Aorta (tissue), 5 donors: ENCODE results near the gene NAXE. TPM values are rescaled to one million over a fixed set of nuclear protein-coding genes. Genes with fewer than 3 reads are reported as not detected.

Experiments
- ATAC-seq: fragments of 200-7000 bp; cut with Tn5 transposase; one replicate; pipeline ENCODE4 v1.9.1; 2022; ENCODE audit warnings: moderate library complexity; ENCODE audit not compliant: low FRiP score
- DNase-seq, 2 donors: peaks; one replicate each; pipeline ENCODE4 v3.0.0-alpha.2; 2020
- H3K27ac ChIP-seq, 2 donors: one replicate each; pipeline ENCODE4 v1.5.1; 2013; ENCODE audit warnings: low read length in 2 of 2, mild to moderate bottlenecking in 2 of 2, moderate library complexity in 2 of 2, control low read depth in 1 of 2, inconsistent platforms in 1 of 2, low read depth in 1 of 2
- H3K27me3 ChIP-seq, 2 donors: one replicate each; pipeline ENCODE4 v1.6.1; 2013; ENCODE audit warnings: control low read depth in 1 of 2, low read length in 1 of 2, mild to moderate bottlenecking in 1 of 2, moderate library complexity in 1 of 2; ENCODE audit not compliant: insufficient read depth in 2 of 2, control insufficient read depth in 1 of 2
- H3K36me3 ChIP-seq, 2 donors: one replicate each; pipeline ENCODE4 v1.6.1; 2013; ENCODE audit warnings: control low read depth in 1 of 2, low read length in 1 of 2, mild to moderate bottlenecking in 1 of 2; ENCODE audit not compliant: insufficient read depth in 2 of 2, control insufficient read depth in 1 of 2
- H3K4me1 ChIP-seq, 2 donors: one replicate each; pipeline ENCODE4 v1.6.1; 2013; ENCODE audit warnings: low read length in 2 of 2, control low read depth in 1 of 2, mild to moderate bottlenecking in 1 of 2, moderate library complexity in 1 of 2; ENCODE audit not compliant: insufficient read depth in 2 of 2, control insufficient read depth in 1 of 2
- H3K4me3 ChIP-seq, 2 donors: one replicate each; pipeline ENCODE4 v1.5.1; 2013; ENCODE audit warnings: low read length in 2 of 2, control low read depth in 1 of 2, mild to moderate bottlenecking in 1 of 2
- H3K9me3 ChIP-seq: one replicate; pipeline ENCODE4 v1.6.1; 2013; ENCODE audit warnings: mild to moderate bottlenecking, low read length; ENCODE audit not compliant: control insufficient read depth
- WGBS, 2 donors: extraction: QIAGEN DNeasy Blood & Tissue Kit; methylation state at CpG; one replicate each; pipeline ENCODE4 v1.1.7; 2013; 5-methylcytosine and 5-hydroxymethylcytosine counted together
- intact Hi-C, 2 donors: fragments of 100-400 bp; cut with DNase I; formaldehyde crosslinking; loops; one replicate each; pipeline versions ENCODE4 v1.14.2 to v1.15.0; 2022
- polyA plus RNA-seq, 2 donors: library from polyadenylated mRNA; stranded (reverse); fragments of 200-250 nt; gene quantifications; one replicate each; pipeline ENCODE4 v1.2.3, GENCODE V29; 2013
- total RNA-seq, 2 donors: library from RNA; stranded (reverse); fragmentation: NEBNext Ultra II Directional; extraction: Animal tissue kit (Norgen Biotek cat#: 25700); gene quantifications; one replicate each; pipeline ENCODE4 v1.2.1, GENCODE V29; 2021
- donor health status: healthy with polysubstance abuse.
- donor health status: Bipolar disorder and iron deficiency.
- donor health status: DM: no; HTN: no; CAD: no.
- donor health status: DM: no; HTN: no; CAD: no.
- donor health status: DM: yes; HTN: yes; CAD: no.

Gene NAXE
- total and polyA plus RNA-seq, 4 donors: 41.5 to 69.4 (median 56.8) TPM

GRCh38 chr1:156577550-156577949 is 14.0 kb upstream of the NAXE start:
- intact Hi-C loops: no loop called here
- H3K4me1 ChIP-seq: no peaks in the 10 kb centered on the region
- ATAC-seq (no peak), DNase-seq (peak in 1 of 2 donors; percentile 34)
- 90 to 92% methylated on average over 3 of the region's 3 CpGs for WGBS, 2 donors
- no peaks in the 10 kb centered on the region for H3K27me3 ChIP-seq
- H3K4me3 ChIP-seq: no peak overlapping the region
- H3K9me3 ChIP-seq: no peaks in the 10 kb centered on the region
- no peaks in the 10 kb centered on the region for H3K36me3 ChIP-seq
- no peak overlapping the region for H3K27ac ChIP-seq

GRCh38 chr1:156578055-156578454 is 13.5 kb upstream of the NAXE start:
- 51 to 55% methylated on average over 6 to 7 of the region's 7 CpGs for WGBS, 2 donors
- Histone ChIP-seq H3K27me3 (no peaks in the 10 kb centered on the region), H3K4me3 (no peak overlapping the region), H3K9me3 (no peaks in the 10 kb centered on the region), H3K36me3 (no peaks in the 10 kb centered on the region), H3K27ac (no peak overlapping the region), H3K4me1 (no peaks in the 10 kb centered on the region)
- intact Hi-C loops: no loop called here
- ATAC-seq (no peak), DNase-seq (no peak)

- ATAC-seq (no peak), DNase-seq (peak in 1 of 2 donors; percentile 10)
- no peak within 1 kb of the TSS for H3K27ac ChIP-seq
- no peaks in the 10 kb centered on the region for H3K36me3 ChIP-seq
- no peak within 1 kb of the TSS for H3K4me3 ChIP-seq
- H3K4me1 ChIP-seq: no peaks in the 10 kb centered on the region
- no peaks in the 10 kb centered on the region for H3K9me3 ChIP-seq
- WGBS, 2 donors: 78 to 79% methylated on average over 5 of the region's 5 CpGs
- intact Hi-C loops: no loop called here
- H3K27me3 ChIP-seq: no peaks in the 10 kb centered on the region
These were observed 12.1 kb upstream of the NAXE start, which contains the start of gene TTC24 for GRCh38 chr1:156579472-156579871. Gene TTC24 (plus strand): TSS chr1:156579723. CDS start chr1:156581365, 1,642 bp downstream.

GRCh38 chr1:156581661-156582387 is 9.8 kb upstream of the NAXE start:
- peak in 1 of 2 donors; percentile 61 for DNase-seq

GRCh38 chr1:156582388-156583017 is 9.1 kb upstream of the NAXE start:
- H3K36me3 ChIP-seq: no peaks in the 10 kb centered on the region
- H3K27ac ChIP-seq: no peak overlapping the region
- no peaks in the 10 kb centered on the region for H3K4me1 ChIP-seq
- no peak for DNase-seq
- intact Hi-C loops: loop anchor here in 1 of 2 donors (5.0 kb wide), 1 partner anchor 75 kb away; no protein-coding TSS in a partner anchor
- H3K9me3 ChIP-seq: no peaks in the 10 kb centered on the region
- no peak for ATAC-seq
- H3K4me3 ChIP-seq: no peak overlapping the region
- no peaks in the 10 kb centered on the region for H3K27me3 ChIP-seq
- 80 to 85% methylated on average over 9 of the region's 9 CpGs for WGBS, 2 donors

More at GRCh38 chr1:156581661-156582387, 9.8 kb upstream of the NAXE start:
- Histone ChIP-seq H3K27me3 (no peaks in the 10 kb centered on the region), H3K9me3 (no peaks in the 10 kb centered on the region), H3K4me3 (no peak overlapping the region), H3K27ac (no peak overlapping the region), H3K36me3 (no peaks in the 10 kb centered on the region), H3K4me1 (no peaks in the 10 kb centered on the region)
- ATAC-seq: no peak
- intact Hi-C loops: loop anchor here in 1 of 2 donors (5.0 kb wide), 1 partner anchor 75 kb away; no protein-coding TSS in a partner anchor
- WGBS, 2 donors: 84 to 87% methylated on average over 20 to 21 of the region's 21 CpGs

- H3K4me3 ChIP-seq: no peak overlapping the region
- intact Hi-C loops: loop anchor here (2.0 to 5.0 kb wide), 3 partner anchors 25 to 73 kb away; no protein-coding TSS in a partner anchor
- H3K4me1 ChIP-seq: no peaks in the 10 kb centered on the region
- no peaks in the 10 kb centered on the region for H3K36me3 ChIP-seq
- peak; percentile 74 for ATAC-seq
- H3K27ac ChIP-seq: no peak overlapping the region
- peak in 1 of 2 donors; percentile 76 for DNase-seq
- no peaks in the 10 kb centered on the region for H3K27me3 ChIP-seq
- no peaks in the 10 kb centered on the region for H3K9me3 ChIP-seq
- WGBS, 2 donors: 53% methylated on average over 20 of the region's 20 CpGs
These were observed 7.6 kb upstream of the NAXE start for GRCh38 chr1:156583821-156584622.

- Histone ChIP-seq H3K9me3 (no peaks in the 10 kb centered on the region), H3K4me3 (no peak overlapping the region), H3K27me3 (no peaks in the 10 kb centered on the region), H3K36me3 (no peaks in the 10 kb centered on the region), H3K4me1 (no peaks in the 10 kb centered on the region), H3K27ac (no peak overlapping the region)
- DNase-seq (no peak), ATAC-seq (no peak)
- intact Hi-C loops: loop anchor here (2.0 to 5.0 kb wide), 3 partner anchors 24 to 72 kb away; no protein-coding TSS in a partner anchor
- WGBS, 2 donors: 52 to 54% methylated on average over 11 of the region's 11 CpGs
These were observed 6.8 kb upstream of the NAXE start for GRCh38 chr1:156584813-156585212.

GRCh38 chr1:156586323-156586722 is 5.3 kb upstream of the NAXE start:
- Histone ChIP-seq H3K4me1 (no peaks in the 10 kb centered on the region), H3K27me3 (no peaks in the 10 kb centered on the region), H3K27ac (no peak overlapping the region), H3K4me3 (no peak overlapping the region), H3K9me3 (no peaks in the 10 kb centered on the region), H3K36me3 (no peaks in the 10 kb centered on the region)
- no peak for ATAC-seq
- DNase-seq: peak in 1 of 2 donors; percentile 36
- WGBS, 2 donors: 67 to 72% methylated on average over 4 of the region's 4 CpGs
- intact Hi-C loops: no loop called here
